Activated CD4-positive, CD25-positive, alpha-beta regulatory T cell treated with anti-CD3 and anti-CD28 coated beads, Interleukin-2, amount 50 U/mL, for 24 hours (primary cell): ENCODE data around the gene MOB1B.
"Not testable (repeated sequence)": the region's sequence is repeated elsewhere in the genome, so short reads cannot be mapped to it uniquely, and the experiment has no call there.

Source experiments
- ATAC-seq, 2 donors: fragments of 150-1000 bp; cut with Tn5 transposase; one replicate each; pipeline ENCODE4 v1.10.0; 2021; ENCODE audit warnings: mild to moderate bottlenecking in 1 of 2, moderate library complexity in 1 of 2

MOB1B gene

GRCh38 chr4:70958681-70959080 is 56.5 kb downstream of the MOB1B start:
- no peak for ATAC-seq

- ATAC-seq: no peak
Measured at GRCh38 chr4:70969076-70969475, 66.9 kb downstream of the MOB1B start.

- no peak for ATAC-seq
Measured at GRCh38 chr4:70976252-70976651, 74.1 kb downstream of the MOB1B start.

GRCh38 chr4:70979445-70980008 is 77.4 kb downstream of the MOB1B start:
- no peak for ATAC-seq

GRCh38 chr4:70980196-70980595 is 78.0 kb downstream of the MOB1B start:
- ATAC-seq: no peak

- no peak for ATAC-seq
Measured at GRCh38 chr4:70984106-70984505, 81.9 kb downstream of the MOB1B start.

GRCh38 chr4:70984589-70984988 is 82.4 kb downstream of the MOB1B start:
- ATAC-seq: no peak

- ATAC-seq: no peak
Measured at GRCh38 chr4:70991596-70991995, 89.4 kb downstream of the MOB1B start.

GRCh38 chr4:70992391-70992881 is 90.3 kb downstream of the MOB1B start:
- ATAC-seq: no peak

- ATAC-seq: peak; percentile 95 to 96
Measured at GRCh38 chr4:70993181-70994068, 91.3 kb downstream of the MOB1B start, which contains the start of gene DCK. DCK (plus strand) TSS chr4:70993649; CDS start chr4:70993836, 187 bp downstream.

- ATAC-seq: no peak
Measured at GRCh38 chr4:70994069-70994366, 91.8 kb downstream of the MOB1B start.

GRCh38 chr4:70994387-70995099 is 92.4 kb downstream of the MOB1B start:
- no peak for ATAC-seq

- ATAC-seq: no peak
Measured at GRCh38 chr4:70996018-70996360, 93.8 kb downstream of the MOB1B start.

- ATAC-seq: no peak
Measured at GRCh38 chr4:70997036-70997435, 94.9 kb downstream of the MOB1B start.

GRCh38 chr4:70997546-70997945 is 95.4 kb downstream of the MOB1B start:
- ATAC-seq: no peak

- ATAC-seq: not testable (repeated sequence)
Measured at GRCh38 chr4:70999639-71000038, 97.5 kb downstream of the MOB1B start.

GRCh38 chr4:71001363-71001762 is 99.2 kb downstream of the MOB1B start:
- not testable (repeated sequence) for ATAC-seq

- ATAC-seq: peak in 1 of 2 donors; percentile 17
Measured at GRCh38 chr4:71004281-71004851, 102.2 kb downstream of the MOB1B start.

GRCh38 chr4:71005025-71005424 is 102.9 kb downstream of the MOB1B start:
- ATAC-seq: not testable (repeated sequence)

- peak; percentile 86 to 87 for ATAC-seq
Measured at GRCh38 chr4:71006203-71006907, 104.2 kb downstream of the MOB1B start.

GRCh38 chr4:71008196-71008595 is 106.0 kb downstream of the MOB1B start:
- ATAC-seq: no peak

GRCh38 chr4:71009086-71009485 is 106.9 kb downstream of the MOB1B start:
- ATAC-seq: no peak
